Upper lobe of right lung (tissue), 1 donor: ENCODE data around the gene IL6R. TPM values are rescaled to one million over a fixed set of nuclear protein-coding genes. Genes with fewer than 3 reads are reported as not detected.
A peak's percentile ranks its signal among the peaks of the same experiment; 100 is the strongest.

Experiments
- ATAC-seq: fragments of 200-7000 bp; cut with Tn5 transposase; one replicate; pipeline ENCODE4 v1.9.1; 2020; ENCODE audit warnings: mild to moderate bottlenecking, moderate library complexity
- DNase-seq: peaks from one replicate; pipeline ENCODE4 v3.0.0-alpha.2; 2020
- H3K27ac ChIP-seq: fragments of 200-600 bp; one replicate; pipeline ENCODE4 v1.8.0; 2022
- H3K27me3 ChIP-seq: fragments of 200-600 bp; one replicate; pipeline ENCODE4 v1.8.0; 2022; ENCODE audit warnings: mild to moderate bottlenecking
- H3K36me3 ChIP-seq: fragments of 200-600 bp; one replicate; pipeline ENCODE4 v1.8.0; 2022
- H3K4me1 ChIP-seq: fragments of 200-600 bp; one replicate; pipeline ENCODE4 v1.8.0; 2022
- H3K4me3 ChIP-seq: fragments of 200-600 bp; one replicate; pipeline ENCODE4 v1.8.0; 2022; ENCODE audit warnings: mild to moderate bottlenecking
- H3K9me3 ChIP-seq: fragments of 200-600 bp; one replicate; pipeline ENCODE4 v1.8.0; 2022
- CTCF ChIP-seq: fragments of 200-600 bp; IDR thresholded peaks from one replicate; pipeline ENCODE4 v1.8.0; 2022; ENCODE audit warnings: antibody characterized with exemption
- intact Hi-C: fragments of 100-400 bp; cut with DNase I; formaldehyde crosslinking; loops from one replicate; pipeline ENCODE4 v1.11.0; 2022
- total RNA-seq: library from RNA; stranded (reverse); fragmentation: NEBNext Ultra II Directional; extraction: Animal tissue kit (Norgen Biotek cat#: 25700); gene quantifications from one replicate; pipeline ENCODE4 v1.2.1, GENCODE V29; 2021
- donor health status: DM: no; HTN: yes; CAD: no; lungs with severe emphysema.

Gene IL6R
- total RNA-seq, 1 donor from 2014 or later = 60.2 TPM

- Histone ChIP-seq H3K4me1 (peaks cover 58% of the 10 kb centered on the region), H3K4me3 (no peak overlapping the region), H3K9me3 (no peaks in the 10 kb centered on the region), H3K27me3 (no peaks in the 10 kb centered on the region), H3K27ac (peak overlapping the region; percentile 55), H3K36me3 (peaks cover 27% of the 10 kb centered on the region)
- intact Hi-C loops = no loop called here
- TF ChIP-seq CTCF = no peak
- ATAC-seq (peak; percentile 43), DNase-seq (no peak)
These were observed 22.3 kb downstream of the IL6R start for GRCh38 chr1:154427173-154428139.

GRCh38 chr1:154429118-154429517, 24.0 kb downstream of the IL6R start:
- H3K36me3 ChIP-seq = peaks cover 27% of the 10 kb centered on the region
- H3K27me3 ChIP-seq = no peaks in the 10 kb centered on the region
- no peaks in the 10 kb centered on the region for H3K9me3 ChIP-seq
- intact Hi-C loops = no loop called here
- ATAC-seq (no peak), DNase-seq (no peak)
- H3K4me3 ChIP-seq = no peak overlapping the region
- H3K27ac ChIP-seq = peak overlapping the region; percentile 11
- peaks cover 51% of the 10 kb centered on the region for H3K4me1 ChIP-seq
- no peak for TF ChIP-seq CTCF

DNA sequence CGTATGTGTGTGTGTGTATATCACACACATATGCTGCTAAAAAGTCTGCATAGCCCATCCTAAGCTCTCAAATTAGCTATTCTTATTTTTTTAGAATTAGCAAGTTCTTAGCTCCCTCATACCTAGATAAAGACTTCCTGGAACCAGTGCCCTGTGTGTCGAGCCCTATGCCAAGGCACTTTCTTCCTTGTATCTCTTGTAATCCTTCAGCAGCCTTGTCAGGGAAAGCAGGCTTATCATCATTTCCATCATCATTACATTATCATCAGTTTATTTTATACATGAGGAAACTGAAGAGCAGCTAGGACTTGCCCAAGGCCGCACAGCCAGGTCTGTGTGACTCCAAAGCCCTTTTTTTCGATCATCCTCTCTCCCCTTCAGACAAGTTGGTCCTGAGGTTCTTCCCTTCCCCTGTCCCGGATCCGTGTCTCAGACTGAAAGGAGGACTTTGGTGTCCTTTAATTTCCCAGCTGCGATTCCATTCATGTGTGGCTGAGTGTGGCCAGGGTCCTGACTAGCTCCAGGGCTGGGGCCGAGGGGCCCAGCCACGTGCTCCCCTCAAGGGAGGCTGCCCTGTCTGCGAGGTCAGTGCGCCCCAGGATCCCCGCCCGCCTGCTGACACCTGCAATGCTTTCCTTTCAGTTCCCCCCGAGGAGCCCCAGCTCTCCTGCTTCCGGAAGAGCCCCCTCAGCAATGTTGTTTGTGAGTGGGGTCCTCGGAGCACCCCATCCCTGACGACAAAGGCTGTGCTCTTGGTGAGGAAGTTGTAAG, 24.9 kb downstream of the IL6R start:
- no peaks in the 10 kb centered on the region for H3K9me3 ChIP-seq
- H3K4me1 ChIP-seq = peaks cover 54% of the 10 kb centered on the region
- TF ChIP-seq CTCF = no peak
- intact Hi-C loops = no loop called here
- H3K36me3 ChIP-seq = peaks cover 33% of the 10 kb centered on the region
- ATAC-seq (no peak), DNase-seq (no peak)
- no peak overlapping the region for H3K4me3 ChIP-seq
- H3K27ac ChIP-seq = no peak overlapping the region
- H3K27me3 ChIP-seq = no peaks in the 10 kb centered on the region

- Histone ChIP-seq H3K27ac (no peak overlapping the region), H3K4me3 (no peak overlapping the region), H3K36me3 (peaks cover 42% of the 10 kb centered on the region), H3K4me1 (peaks cover 56% of the 10 kb centered on the region), H3K27me3 (no peaks in the 10 kb centered on the region), H3K9me3 (no peaks in the 10 kb centered on the region)
- ATAC-seq (no peak), DNase-seq (no peak)
- TF ChIP-seq CTCF = no peak
- intact Hi-C loops = no loop called here
These were observed 25.8 kb downstream of the IL6R start for GRCh38 chr1:154430903-154431302.

DNA sequence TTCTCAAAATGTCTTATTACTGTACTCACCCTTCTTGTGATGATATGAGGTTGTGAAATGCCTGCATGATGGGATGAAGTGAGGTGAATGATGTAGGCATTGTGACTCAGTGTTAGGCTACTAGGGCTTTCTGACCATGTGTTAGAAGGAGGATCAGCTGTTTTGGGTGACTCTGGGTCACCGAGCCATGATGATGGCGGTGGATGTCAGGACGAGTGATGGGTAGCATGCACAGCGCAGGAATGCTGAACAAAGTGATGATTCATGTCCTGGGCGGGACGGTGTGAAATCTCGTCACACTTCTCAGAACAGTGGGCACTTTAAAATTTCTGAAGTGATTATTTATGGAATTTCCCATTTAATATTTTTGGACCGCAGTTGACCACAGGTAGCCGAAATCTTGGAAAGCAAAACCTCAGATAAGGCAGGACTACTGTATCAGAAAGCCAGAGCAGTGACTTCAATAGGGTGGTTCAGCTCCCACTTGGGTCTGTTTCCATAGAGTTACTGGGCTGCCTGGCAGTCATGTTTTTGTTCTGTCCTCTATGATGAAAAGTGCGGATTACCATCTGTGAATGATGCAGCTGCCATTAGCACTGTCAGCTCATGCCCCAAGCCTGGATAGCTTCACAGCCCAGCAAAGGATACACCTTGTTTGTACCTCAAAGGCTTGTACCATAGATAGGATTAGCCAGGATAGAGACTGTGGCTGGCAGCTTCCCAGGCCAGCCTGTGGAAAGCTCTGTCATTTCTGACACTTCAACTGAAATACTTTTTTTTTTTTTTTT, 26.6 kb downstream of the IL6R start:
- H3K9me3 ChIP-seq = no peaks in the 10 kb centered on the region
- TF ChIP-seq CTCF = no peak
- no peaks in the 10 kb centered on the region for H3K27me3 ChIP-seq
- intact Hi-C loops = no loop called here
- peaks cover 51% of the 10 kb centered on the region for H3K36me3 ChIP-seq
- H3K4me1 ChIP-seq = peaks cover 49% of the 10 kb centered on the region
- H3K27ac ChIP-seq = peak overlapping the region; percentile 30
- ATAC-seq (peak; percentile 3), DNase-seq (no peak)
- no peak overlapping the region for H3K4me3 ChIP-seq
